Colonic mucosa (tissue), 4 donors: ENCODE results near the gene TMPRSS3. TPM values are rescaled to one million over a fixed set of nuclear protein-coding genes. Genes with fewer than 3 reads are reported as not detected.

Source experiments
- DNase-seq: peaks from one replicate; pipeline ENCODE4 v3.0.0-alpha.2; 2020
- H3K27ac ChIP-seq: fragments of 200-600 bp; one replicate; pipeline ENCODE4 v1.8.0; 2021
- H3K27me3 ChIP-seq: fragments of 200-600 bp; one replicate; pipeline ENCODE4 v1.8.0; 2021
- H3K36me3 ChIP-seq: fragments of 200-600 bp; one replicate; pipeline ENCODE4 v1.8.0; 2021
- H3K4me1 ChIP-seq: fragments of 200-600 bp; one replicate; pipeline ENCODE4 v1.8.0; 2021; ENCODE audit warnings: mild to moderate bottlenecking
- H3K4me3 ChIP-seq: fragments of 200-600 bp; one replicate; pipeline ENCODE4 v1.8.0; 2021
- H3K9ac ChIP-seq, 2 donors: one replicate each; pipeline ENCODE4 v1.7.0; 2013; ENCODE audit warnings: control low read depth in 2 of 2, low read depth in 2 of 2, low read length in 2 of 2
- H3K9me3 ChIP-seq: fragments of 200-600 bp; one replicate; pipeline ENCODE4 v1.8.0; 2021
- CTCF ChIP-seq: fragments of 200-600 bp; IDR thresholded peaks from one replicate; pipeline ENCODE4 v1.8.0; 2022; ENCODE audit warnings: antibody characterized with exemption, mild to moderate bottlenecking
- intact Hi-C: fragments of 100-400 bp; cut with DNase I; formaldehyde crosslinking; loops from one replicate; pipeline ENCODE4 v1.14.1; 2022
- total RNA-seq, 2 donors: library from RNA; stranded (reverse); fragmentation: NEBNext Ultra II Directional in 1 of 2; extraction: Animal tissue kit (Norgen Biotek cat#: 25700) in 1 of 2; gene quantifications; one replicate each; pipeline ENCODE4 v1.2.1, GENCODE V29; 2021
- donor health status: healthy.
- donor health status: DM: no; HTN: no; CAD: no.
- donor health status: DM: no; HTN: no; CAD: no.

Gene TMPRSS3
- total RNA-seq, 2 donors from 2014 or later, result 0.82 to 1.2 TPM

- intact Hi-C loops, result no loop called here
- H3K27ac ChIP-seq, result no peak overlapping the region
- H3K9ac ChIP-seq, result no peak overlapping the region
- no peak for DNase-seq
- TF ChIP-seq CTCF, result no peak
- no peaks in the 10 kb centered on the region for H3K4me1 ChIP-seq
- no peaks in the 10 kb centered on the region for H3K27me3 ChIP-seq
- no peak overlapping the region for H3K4me3 ChIP-seq
- H3K9me3 ChIP-seq, result no peaks in the 10 kb centered on the region
- H3K36me3 ChIP-seq, result no peaks in the 10 kb centered on the region
Measured at GRCh38 chr21:42387843-42388340, 8.0 kb downstream of the TMPRSS3 start.

- Histone ChIP-seq H3K9me3 (no peaks in the 10 kb centered on the region), H3K9ac (no peak overlapping the region), H3K36me3 (no peaks in the 10 kb centered on the region), H3K27me3 (no peaks in the 10 kb centered on the region), H3K27ac (no peak overlapping the region), H3K4me1 (no peaks in the 10 kb centered on the region), H3K4me3 (no peak overlapping the region)
- no peak for TF ChIP-seq CTCF
- DNase-seq, result no peak
- intact Hi-C loops, result no loop called here
Measured at GRCh38 chr21:42387164-42387563, 8.7 kb downstream of the TMPRSS3 start.

- intact Hi-C loops, result no loop called here
- Histone ChIP-seq H3K9ac (peak overlapping the region in 1 of 2 donors; percentile 21), H3K4me1 (no peaks in the 10 kb centered on the region), H3K9me3 (no peaks in the 10 kb centered on the region), H3K27me3 (no peaks in the 10 kb centered on the region), H3K27ac (peak overlapping the region; percentile 40), H3K36me3 (no peaks in the 10 kb centered on the region), H3K4me3 (no peak overlapping the region)
- TF ChIP-seq CTCF, result no peak
- DNase-seq, result peak; percentile 71
Measured at GRCh38 chr21:42386034-42386591, 9.7 kb downstream of the TMPRSS3 start.

GRCh38 chr21:42385619-42386018, 10.2 kb downstream of the TMPRSS3 start:
- peak overlapping the region; percentile 40 for H3K27ac ChIP-seq
- intact Hi-C loops, result no loop called here
- no peaks in the 10 kb centered on the region for H3K4me1 ChIP-seq
- H3K9me3 ChIP-seq, result no peaks in the 10 kb centered on the region
- H3K4me3 ChIP-seq, result no peak overlapping the region
- no peak for DNase-seq
- H3K36me3 ChIP-seq, result no peaks in the 10 kb centered on the region
- TF ChIP-seq CTCF, result no peak
- no peaks in the 10 kb centered on the region for H3K27me3 ChIP-seq
- H3K9ac ChIP-seq, result peak overlapping the region in 1 of 2 donors; percentile 21

- H3K27ac ChIP-seq, result peak overlapping the region; percentile 40
- no peak overlapping the region for H3K4me3 ChIP-seq
- peak; percentile 89 for DNase-seq
- intact Hi-C loops, result loop anchor here (5.0 kb wide), 1 partner anchor 62 kb away; no protein-coding TSS in a partner anchor
- no peaks in the 10 kb centered on the region for H3K27me3 ChIP-seq
- H3K9ac ChIP-seq, result peak overlapping the region in 1 of 2 donors; percentile 21
- TF ChIP-seq CTCF, result no peak
- H3K9me3 ChIP-seq, result no peaks in the 10 kb centered on the region
- no peaks in the 10 kb centered on the region for H3K36me3 ChIP-seq
- no peaks in the 10 kb centered on the region for H3K4me1 ChIP-seq
Measured at GRCh38 chr21:42384989-42385388, 10.9 kb downstream of the TMPRSS3 start.
